Measurements from ENCODE around the gene HSD17B8.
A peak's percentile ranks its signal among the peaks of the same experiment; 100 is the strongest.

- peak in 7 of 11 experiments; percentile 10 to 58 (median 27) for TF ChIP-seq CTCF (IDR thresholded peaks at IDR 0.05 in 8 of 11, conservative IDR thresholded peaks at IDR 0.05 in 3 of 11)
- TF ChIP-seq POLR2A (IDR thresholded peaks at IDR 0.05), result peak; percentile 25 to 77 (median 71)
- TF ChIP-seq POLR2AphosphoS5 (IDR thresholded peaks at IDR 0.05), result peak; percentile 94 to 97 (median 96)
Measured at GRCh38 chr6:33248932-33249731, 44.7 kb downstream of the HSD17B8 start.

All from spleen (tissue), 7 donors.